ENCODE data around the gene SFSWAP.

SFSWAP gene

GRCh38 chr12:131845121-131845520, 134.2 kb downstream of the SFSWAP start:
- no peak for TF ChIP-seq CTCF (IDR thresholded peaks at IDR 0.05; ENCODE audit: low read depth, low read length)
- no peak overlapping the region for H3K4me3 ChIP-seq (ENCODE audit: low read depth, low read length)
- no peak overlapping the region for H3K27ac ChIP-seq
- H3K27me3 ChIP-seq (ENCODE audit: insufficient read depth, low read depth, severe bottlenecking): no peaks in the 10 kb centered on the region
- peaks cover 3% of the 10 kb centered on the region for H3K36me3 ChIP-seq
- DNase-seq: no peak
- no peaks in the 10 kb centered on the region for H3K9me3 ChIP-seq (ENCODE audit: severe bottlenecking)

GRCh38 chr12:131847456-131847855, 136.6 kb downstream of the SFSWAP start:
- H3K27me3 ChIP-seq (ENCODE audit: insufficient read depth, low read depth, severe bottlenecking): no peaks in the 10 kb centered on the region
- TF ChIP-seq CTCF (IDR thresholded peaks at IDR 0.05; ENCODE audit: low read depth, low read length): no peak
- H3K4me3 ChIP-seq (ENCODE audit: low read depth, low read length): no peak overlapping the region
- peaks cover 3% of the 10 kb centered on the region for H3K36me3 ChIP-seq
- H3K27ac ChIP-seq: no peak overlapping the region
- no peaks in the 10 kb centered on the region for H3K9me3 ChIP-seq (ENCODE audit: severe bottlenecking)
- DNase-seq: no peak

GRCh38 chr12:131848753-131849152, 137.9 kb downstream of the SFSWAP start:
- peaks cover 3% of the 10 kb centered on the region for H3K36me3 ChIP-seq
- no peak for TF ChIP-seq CTCF (IDR thresholded peaks at IDR 0.05; ENCODE audit: low read depth, low read length)
- H3K27me3 ChIP-seq (ENCODE audit: insufficient read depth, low read depth, severe bottlenecking): no peaks in the 10 kb centered on the region
- H3K27ac ChIP-seq: no peak overlapping the region
- no peak for DNase-seq
- H3K4me3 ChIP-seq (ENCODE audit: low read depth, low read length): no peak overlapping the region
- no peaks in the 10 kb centered on the region for H3K9me3 ChIP-seq (ENCODE audit: severe bottlenecking)
